HCT116 (cell line): ENCODE data around the gene PKMYT1. TPM values are rescaled to one million over a fixed set of nuclear protein-coding genes. Genes with fewer than 3 reads are reported as not detected.

Experiments
- ATAC-seq: fragments of 200-7000 bp; cut with Tn5 transposase; 2 replicates; pipeline ENCODE4 v1.9.1; 2020; ENCODE audit warnings: mild to moderate bottlenecking, moderate library complexity
- BruUV-seq: library from RNA; stranded (reverse); fragments of 400-500 nt; replicated peaks from 2 replicates; lab custom pipeline; 2021; lab: Mats Ljungman, UMichigan
- CTCF ChIA-PET: fragments of 300-600 bp; sonication (Branson Sonifier 250); formaldehyde crosslinking; loops from one replicate; lab custom pipeline; 2021; ENCODE audit warnings: antibody characterized with exemption; lab: Charles Lee
- POLR2A ChIA-PET: fragments of 300-600, 350-600 bp; sonication (Branson Sonifier 250); formaldehyde crosslinking; loops from one replicate; lab custom pipeline; 2021; ENCODE audit warnings: antibody characterized with exemption; lab: Charles Lee
- RAD21 ChIA-PET, 2 experiments: fragments of 300-600 bp; sonication (Branson Sonifier 250); formaldehyde crosslinking; loops; one replicate each; lab custom pipeline; 2023; ENCODE audit warnings: low total read pairs in 2 of 2; ENCODE audit not compliant: uncharacterized antibody in 2 of 2, unreplicated experiment in 2 of 2, low non-redundant PET in 1 of 2; lab: Charles Lee
- DNase-seq: peaks from one replicate; pipeline ENCODE4 v3.0.0-alpha.2; 2010; ENCODE audit warnings: low read depth, low spot score
- H2AFZ ChIP-seq: fragments of 200-600 bp; shearing (Covaris generic), sonication (generic); 2 replicates; pipeline ENCODE4 v1.6.1; 2017; ENCODE audit warnings: low read depth, mixed run types, mixed read lengths, antibody characterized with exemption, low read length; ENCODE audit not compliant: poor library complexity, severe bottlenecking
- H3K27ac ChIP-seq: 2 replicates; pipeline ENCODE4 v1.5.1; 2012; ENCODE audit warnings: low read depth, low read length
- H3K27me3 ChIP-seq: fragments of 200-600 bp; sonication (generic); 2 replicates; pipeline ENCODE4 v1.6.1; 2016; ENCODE audit warnings: mixed run types, low read length, mixed read lengths; ENCODE audit not compliant: insufficient read depth
- H3K36me3 ChIP-seq, 2 experiments: fragments of 200-500 bp in 1 of 2; fragments of 200-600 bp in 1 of 2; sonication (Bioruptor generic) in 1 of 2; sonication (generic) in 1 of 2; 2 replicates each; pipeline versions ENCODE4 v1.5.1 to v1.6.1; 2014 to 2016; ENCODE audit warnings: low read length in 2 of 2, inconsistent platforms in 1 of 2, mixed read lengths in 1 of 2, mixed run types in 1 of 2; ENCODE audit not compliant: insufficient read depth in 2 of 2, control insufficient read depth in 1 of 2
- H3K4me1 ChIP-seq, 2 experiments: fragments of 200-600 bp in 1 of 2; sonication (generic) in 1 of 2; 2 replicates each; pipeline versions ENCODE4 v1.5.1 to v1.6.1; 2012 to 2017; ENCODE audit warnings: low read length in 2 of 2, inconsistent platforms in 1 of 2, mild to moderate bottlenecking in 1 of 2, mixed read lengths in 1 of 2, mixed run types in 1 of 2, moderate library complexity in 1 of 2; ENCODE audit not compliant: insufficient read depth in 2 of 2, control insufficient read depth in 1 of 2
- H3K4me2 ChIP-seq: fragments of 200-600 bp; sonication (generic); 2 replicates; pipeline ENCODE4 v1.6.1; 2017; ENCODE audit warnings: mixed run types, low read length, mixed read lengths
- H3K4me3 ChIP-seq, 2 experiments: fragments of 200-600 bp in 1 of 2; sonication (generic) in 1 of 2; replicated peaks in 1 of 2; 2 replicates each; pipeline ENCODE4 v1.5.1; 2011 to 2016; ENCODE audit warnings: low read length in 2 of 2, control low read depth in 1 of 2, low read depth in 1 of 2, mild to moderate bottlenecking in 1 of 2, mixed read lengths in 1 of 2, mixed run types in 1 of 2
- H3K79me2 ChIP-seq: fragments of 200-600 bp; sonication (generic); 2 replicates; pipeline ENCODE4 v1.6.1; 2017; ENCODE audit warnings: mild to moderate bottlenecking, mixed run types, low read length, moderate library complexity, mixed read lengths; ENCODE audit not compliant: insufficient read depth
- H3K9ac ChIP-seq: fragments of 200-600 bp; sonication (generic); 2 replicates; pipeline ENCODE4 v1.6.1; 2016; ENCODE audit warnings: low read length, mixed read lengths
- H3K9me2 ChIP-seq: fragments of 200-600 bp; sonication (generic), shearing (Covaris generic); 2 replicates; pipeline ENCODE4 v1.6.1; 2017; ENCODE audit warnings: mixed run types, mild to moderate bottlenecking, moderate library complexity; ENCODE audit not compliant: insufficient read depth
- H3K9me3 ChIP-seq, 2 experiments: fragments of 200-500 bp in 1 of 2; fragments of 200-600 bp in 1 of 2; sonication (Bioruptor generic) in 1 of 2; sonication (generic) in 1 of 2; 2 replicates each; pipeline ENCODE4 v1.6.1; 2014 to 2017; ENCODE audit warnings: low read length in 2 of 2, mixed read lengths in 2 of 2, inconsistent platforms in 1 of 2, low read depth in 1 of 2, mild to moderate bottlenecking in 1 of 2, mixed run types in 1 of 2, moderate library complexity in 1 of 2; ENCODE audit not compliant: control insufficient read depth in 1 of 2, insufficient read depth in 1 of 2
- H4K20me1 ChIP-seq: fragments of 200-600 bp; sonication (generic), shearing (Covaris generic); 2 replicates; pipeline ENCODE4 v1.6.1; 2017; ENCODE audit warnings: mixed run types, mild to moderate bottlenecking, moderate library complexity; ENCODE audit not compliant: insufficient read depth
- CEBPB ChIP-seq: IDR thresholded peaks from 2 replicates; pipeline ENCODE4 v1.6.1; 2012; ENCODE audit warnings: low read depth
- ELF1 ChIP-seq: IDR thresholded peaks from 2 replicates; pipeline ENCODE4 v1.6.1; 2012; ENCODE audit warnings: low read depth, borderline replicate concordance
- EZH2 ChIP-seq: fragments of 200-600 bp; sonication (generic); IDR thresholded peaks from 2 replicates; pipeline ENCODE4 v1.6.1; 2017; ENCODE audit warnings: antibody characterized with exemption, mixed run types
- EZH2phosphoT487 ChIP-seq: fragments of 200-600 bp; IDR thresholded peaks from 2 replicates; pipeline ENCODE4 v1.6.1; 2018; ENCODE audit warnings: antibody characterized with exemption, borderline replicate concordance
- MAX ChIP-seq: IDR thresholded peaks from 2 replicates; pipeline ENCODE4 v1.6.1; 2012
- POLR2A ChIP-seq: IDR thresholded peaks from 2 replicates; pipeline ENCODE4 v1.7.0; 2011; ENCODE audit warnings: borderline replicate concordance; ENCODE audit not compliant: insufficient read depth, insufficient read length; ENCODE audit errors: extremely low read depth
- REST ChIP-seq: IDR thresholded peaks from 2 replicates; pipeline ENCODE4 v1.6.1; 2012; ENCODE audit warnings: low read depth
- SIN3A ChIP-seq: IDR thresholded peaks from 2 replicates; pipeline ENCODE4 v1.6.1; 2012; ENCODE audit warnings: low read depth
- SRF ChIP-seq: IDR thresholded peaks from 2 replicates; pipeline ENCODE4 v1.6.1; 2012; ENCODE audit warnings: low read depth
- ZFX ChIP-seq: fragments of 450-650 bp; IDR thresholded peaks from 2 replicates; pipeline ENCODE4 v1.6.1; 2017
- intact Hi-C: fragments of 100-400 bp; cut with micrococcal nuclease; formaldehyde crosslinking; loops from 2 replicates; pipeline ENCODE4 v1.10.0; 2022
- total RNA-seq: library from RNA; stranded (reverse); gene quantifications from one replicate; pipeline ENCODE4 v1.2.1, GENCODE V29; 2021; ENCODE audit not compliant: unreplicated experiment

Gene PKMYT1
- total RNA-seq, 1 experiment from 2014 or later, result 104 TPM

- Histone ChIP-seq H3K9me2 (no peaks in the 10 kb centered on the region), H3K27me3 (no peaks in the 10 kb centered on the region), H3K4me3 (no peak overlapping the region), H3K9ac (no peak overlapping the region), H3K9me3 (no peaks in the 10 kb centered on the region), H3K4me1 (peaks cover 0 to 17% of the 10 kb centered on the region in 2 experiments; a peak in 3 of 4 replicates), H3K36me3 (peaks cover 2 to 4% of the 10 kb centered on the region in 2 experiments; a peak in 2 of 4 replicates), H3K27ac (no peak overlapping the region), H2AFZ (no peak overlapping the region), H3K79me2 (peaks cover 20% of the 10 kb centered on the region), H4K20me1 (no peaks in the 10 kb centered on the region), H3K4me2 (no peak overlapping the region)
- no peak for DNase-seq
- ChIA-PET CTCF (no interaction called here), RAD21 (no interaction called here), POLR2A (no interaction called here)
- intact Hi-C loops, result no loop called here
- ATAC-seq, result no peak
- TF ChIP-seq MAX, result no peak
- no peak for TF ChIP-seq EZH2phosphoT487
- no peak for TF ChIP-seq EZH2
- no peak for TF ChIP-seq ELF1
- no peak for TF ChIP-seq CEBPB
- TF ChIP-seq POLR2A, result no peak
- TF ChIP-seq REST, result no peak
- TF ChIP-seq SRF, result no peak
- TF ChIP-seq SIN3A, result no peak
- no peak for TF ChIP-seq ZFX
- BruUV-seq, result no TSS peak
Observed at GRCh38 chr16:2923481-2923880, 56.8 kb downstream of the PKMYT1 start.

Other genes with a start within 250 kb of the PKMYT1 start
- 541 TPM for gene SRRM2, start 227.8 kb downstream of the PKMYT1 start, total RNA-seq
- 239 TPM for gene ELOB, start 203.2 kb downstream of the PKMYT1 start, total RNA-seq
- gene PRSS33, start 192.9 kb downstream of the PKMYT1 start, total RNA-seq, result not detected
- not detected for gene PRSS41, start 182.0 kb downstream of the PKMYT1 start, total RNA-seq
- 0.39 TPM for gene PRSS21, start 163.2 kb downstream of the PKMYT1 start, total RNA-seq
- 2.3 TPM for gene ZG16B, start 150.1 kb downstream of the PKMYT1 start, total RNA-seq
- gene PRSS22, start 122.3 kb downstream of the PKMYT1 start, total RNA-seq, result 20.2 TPM
- gene FLYWCH2, start 97.2 kb downstream of the PKMYT1 start, total RNA-seq, result 33.7 TPM
- gene FLYWCH1, start 68.5 kb downstream of the PKMYT1 start, total RNA-seq, result 66.6 TPM
- gene KREMEN2, start 16.2 kb downstream of the PKMYT1 start, total RNA-seq, result 14.1 TPM
- 45.6 TPM for gene PAQR4, start 11.1 kb downstream of the PKMYT1 start, total RNA-seq
- 0.76 TPM for gene CLDN9, start 32.5 kb upstream of the PKMYT1 start, total RNA-seq
- 0.49 TPM for gene CLDN6, start 37.7 kb upstream of the PKMYT1 start, total RNA-seq
- gene TNFRSF12A, start 39.9 kb upstream of the PKMYT1 start, total RNA-seq, result 188 TPM
- gene HCFC1R1, start 43.5 kb upstream of the PKMYT1 start, total RNA-seq, result 60.0 TPM
- gene THOC6, start 43.6 kb upstream of the PKMYT1 start, total RNA-seq, result 62.9 TPM
- 21.3 TPM for gene BICDL2, start 56.5 kb upstream of the PKMYT1 start, total RNA-seq
- 2.5 TPM for gene MMP25, start 66.1 kb upstream of the PKMYT1 start, total RNA-seq
- 13.7 TPM for gene IL32, start 85.2 kb upstream of the PKMYT1 start, total RNA-seq
- 0.76 TPM for gene ZSCAN10, start 118.8 kb upstream of the PKMYT1 start, total RNA-seq
- gene ZNF205, start 132.1 kb upstream of the PKMYT1 start, total RNA-seq, result 17.0 TPM
- gene ZNF213, start 154.6 kb upstream of the PKMYT1 start, total RNA-seq, result 11.0 TPM
- gene OR1F1, start 207.8 kb upstream of the PKMYT1 start, total RNA-seq, result not detected